Stimulated activated CD8-positive, alpha-beta memory T cell treated with anti-CD3 and anti-CD28 coated beads, Interleukin-15, amount 100 ng/mL, for 4 hours (primary cell): Measurements from ENCODE around the gene IL17C.

Experiments used
- DNase-seq, 2 donors: peaks; one replicate each; pipeline ENCODE4 v3.0.0-alpha.2; 2020; ENCODE audit warnings: low read depth in 2 of 2

The IL17C gene

DNA sequence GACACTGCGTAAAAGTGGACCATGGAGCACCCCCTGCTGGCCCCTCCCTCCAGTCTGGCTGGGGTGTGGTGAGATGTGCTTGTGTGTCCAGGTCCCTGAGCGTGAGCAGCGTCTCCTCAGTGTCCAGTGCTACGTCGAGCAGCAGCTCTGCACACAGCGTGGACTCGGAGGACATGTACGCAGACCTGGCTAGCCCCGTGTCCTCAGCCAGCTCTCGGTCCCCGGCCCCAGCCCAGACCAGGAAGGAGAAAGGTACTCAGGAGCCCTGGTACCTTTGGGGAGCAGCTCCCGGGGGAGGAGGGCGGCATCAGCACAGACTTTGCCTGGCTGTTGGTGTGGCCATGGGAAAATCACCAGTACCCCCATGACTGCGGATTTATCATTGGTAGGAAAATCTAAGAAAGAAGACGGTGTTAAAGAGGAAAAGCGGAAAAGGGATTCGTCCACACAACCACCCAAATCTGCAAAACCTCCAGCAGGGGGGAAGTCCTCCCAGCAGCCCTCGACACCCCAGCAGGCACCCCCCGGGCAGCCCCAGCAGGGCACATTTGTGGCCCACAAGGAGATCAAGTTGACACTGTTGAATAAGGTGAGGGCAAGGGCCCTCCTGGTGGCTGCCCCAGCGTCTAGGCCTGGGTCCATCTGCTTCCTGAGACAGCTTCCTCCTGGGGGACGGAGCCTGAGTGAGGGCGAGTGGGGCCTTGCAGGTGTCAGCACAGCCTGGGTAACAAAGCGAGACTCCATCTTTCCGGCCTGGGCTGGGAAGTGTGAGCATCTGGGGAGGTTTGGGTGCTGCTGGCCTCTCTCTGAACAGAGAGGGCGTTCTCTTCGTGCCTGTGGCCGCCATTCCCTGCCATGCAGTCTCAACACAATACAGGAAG lies 10.6 kb upstream of the IL17C start:
- DNase-seq = no peak

DNA sequence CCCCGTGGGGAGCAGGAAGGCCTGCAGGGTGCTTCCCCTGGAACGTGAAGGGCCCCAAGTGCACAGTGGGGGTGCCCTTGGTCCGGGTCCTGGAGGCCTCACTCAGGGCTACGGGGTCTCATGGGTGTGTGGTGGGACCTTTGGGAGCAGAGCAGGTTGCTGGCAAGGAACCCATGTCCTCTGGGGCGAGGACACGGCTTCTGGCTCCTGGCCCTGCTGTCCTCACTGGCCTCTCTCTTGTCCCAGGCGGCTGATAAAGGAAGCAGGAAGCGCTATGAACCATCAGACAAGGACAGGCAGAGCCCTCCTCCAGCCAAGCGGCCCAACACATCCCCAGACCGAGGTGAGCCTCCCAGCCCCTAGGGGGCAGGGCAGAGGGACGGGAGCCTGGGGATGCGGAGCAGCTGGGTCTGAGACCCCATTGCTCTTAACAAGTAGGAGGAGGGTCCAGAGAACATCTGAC lies 9.8 kb upstream of the IL17C start:
- DNase-seq = no peak

DNA sequence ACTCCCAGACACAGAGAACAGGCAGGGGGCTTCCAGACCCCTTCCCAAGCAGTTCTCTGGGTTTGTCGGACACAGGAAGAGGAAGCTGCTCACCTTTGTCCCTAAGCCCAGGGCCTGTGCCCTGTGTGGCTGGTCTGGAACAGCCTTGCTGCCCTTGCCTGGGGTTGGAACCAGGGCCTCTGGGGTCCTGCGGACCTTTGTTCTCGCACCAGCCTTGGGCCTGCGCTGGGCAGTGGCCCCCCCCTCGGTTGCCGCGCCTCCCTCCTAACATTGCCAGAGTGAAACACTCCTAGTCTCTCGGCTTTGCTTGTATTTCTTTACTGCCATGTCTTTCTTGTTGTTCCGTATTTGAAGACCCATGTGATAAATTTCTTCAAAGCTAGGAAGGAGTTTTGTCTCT lies 8.5 kb upstream of the IL17C start:
- no peak for DNase-seq

DNA sequence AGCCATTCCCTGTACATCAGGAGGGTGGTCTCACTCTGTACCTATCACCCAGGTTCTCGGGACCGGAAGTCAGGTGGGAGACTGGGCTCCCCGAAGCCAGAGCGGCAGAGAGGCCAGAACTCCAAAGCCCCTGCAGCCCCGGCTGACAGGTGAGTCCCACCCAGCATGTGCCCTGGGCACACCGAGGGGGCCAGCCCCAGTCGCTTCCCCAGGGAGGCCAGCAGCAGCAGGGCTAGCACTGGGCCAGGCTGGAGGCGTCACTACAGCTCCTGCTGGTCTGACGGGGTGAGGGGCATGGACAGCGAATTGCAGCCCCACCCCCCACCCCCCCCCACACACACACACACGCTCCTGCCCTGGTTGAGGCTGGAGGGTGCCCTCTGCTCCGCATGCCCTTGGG lies 7.9 kb upstream of the IL17C start:
- DNase-seq = no peak

DNA sequence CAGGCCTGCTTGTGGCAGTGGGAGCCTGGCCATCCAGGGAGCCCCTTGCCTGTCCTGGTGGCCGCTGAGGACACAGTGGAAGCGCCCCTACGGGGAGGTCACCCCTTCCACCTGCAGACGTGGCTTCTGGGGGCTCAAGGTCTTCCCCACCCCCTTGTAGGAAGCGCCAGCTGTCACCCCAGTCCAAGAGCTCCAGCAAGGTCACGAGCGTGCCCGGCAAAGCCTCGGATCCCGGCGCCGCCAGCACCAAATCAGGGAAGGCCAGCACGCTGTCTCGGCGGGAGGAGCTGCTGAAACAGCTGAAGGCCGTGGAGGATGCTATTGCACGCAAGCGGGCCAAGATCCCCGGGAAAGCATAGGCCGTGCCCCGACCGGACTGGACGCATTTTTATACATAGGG lies 7.4 kb upstream of the IL17C start:
- no peak for DNase-seq

DNA sequence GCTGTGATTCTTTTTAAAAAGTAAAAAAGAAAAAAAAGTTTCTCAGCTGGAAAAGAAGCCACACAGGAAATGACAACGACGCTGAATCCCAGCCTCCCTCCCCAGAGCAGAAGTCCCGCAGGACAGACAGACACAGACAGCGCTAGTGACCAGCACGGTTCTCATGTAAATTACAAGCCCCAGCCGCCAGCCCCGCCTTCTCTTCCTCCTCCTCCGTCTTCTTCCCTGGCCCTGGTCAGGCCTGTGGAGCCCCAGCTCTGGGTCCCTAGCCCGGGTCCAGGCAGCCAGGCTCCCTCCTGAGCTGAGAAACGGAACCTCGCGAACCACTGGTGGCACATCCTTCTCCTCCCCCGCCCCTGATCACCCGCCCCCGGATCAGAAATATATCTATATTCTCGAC lies 7.0 kb upstream of the IL17C start:
- no peak for DNase-seq

DNA sequence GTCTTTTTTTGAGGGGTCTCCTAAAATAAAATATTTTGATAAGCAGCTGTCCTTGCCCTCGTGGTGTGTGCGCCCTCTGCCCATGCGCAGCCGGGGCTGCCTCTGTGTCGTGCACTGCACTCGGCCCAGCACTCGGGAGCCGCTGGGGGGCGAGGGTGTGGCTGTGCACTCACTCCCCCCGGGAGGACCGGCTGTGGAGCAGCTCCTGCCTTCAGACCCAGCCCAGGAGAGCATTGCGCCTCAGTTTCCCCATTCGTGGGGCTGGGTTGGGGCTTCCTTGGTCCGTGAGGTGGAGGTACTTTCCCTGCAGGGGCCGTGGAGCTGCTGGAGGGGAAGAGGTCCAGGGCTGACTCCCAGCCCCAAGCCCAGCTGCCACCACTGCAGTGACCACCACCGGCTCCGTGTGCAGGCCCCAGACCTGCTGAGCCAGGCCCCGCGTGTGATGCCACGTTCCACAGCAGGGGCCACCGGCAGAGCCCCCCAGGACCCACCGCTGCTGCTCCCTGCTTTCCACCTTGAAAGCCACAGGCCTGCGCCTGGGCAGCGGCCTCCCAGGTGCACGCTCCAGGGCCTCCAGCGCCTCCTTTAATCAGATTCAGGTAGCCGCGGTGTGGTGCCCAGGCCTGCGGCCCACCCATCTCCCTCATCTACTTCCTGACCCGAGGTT lies 6.3 kb upstream of the IL17C start:
- DNase-seq = no peak

DNA sequence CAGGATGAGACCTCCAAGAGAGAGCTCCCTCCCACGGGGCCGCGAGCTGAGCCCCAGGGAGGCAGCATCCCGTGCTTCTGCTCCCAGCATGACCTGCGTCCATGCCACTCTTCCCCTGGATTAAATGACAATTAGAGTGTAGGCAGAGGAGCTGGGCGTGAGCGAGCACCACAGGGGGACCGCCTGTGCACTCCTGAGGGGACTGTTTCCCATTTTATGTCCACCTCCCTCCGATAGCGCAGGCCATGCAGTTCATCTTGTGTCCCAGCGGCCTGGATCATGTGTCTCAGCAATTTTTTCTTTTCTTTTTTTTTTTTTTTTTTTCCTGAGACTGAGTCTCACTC lies 5.8 kb upstream of the IL17C start:
- no peak for DNase-seq

DNA sequence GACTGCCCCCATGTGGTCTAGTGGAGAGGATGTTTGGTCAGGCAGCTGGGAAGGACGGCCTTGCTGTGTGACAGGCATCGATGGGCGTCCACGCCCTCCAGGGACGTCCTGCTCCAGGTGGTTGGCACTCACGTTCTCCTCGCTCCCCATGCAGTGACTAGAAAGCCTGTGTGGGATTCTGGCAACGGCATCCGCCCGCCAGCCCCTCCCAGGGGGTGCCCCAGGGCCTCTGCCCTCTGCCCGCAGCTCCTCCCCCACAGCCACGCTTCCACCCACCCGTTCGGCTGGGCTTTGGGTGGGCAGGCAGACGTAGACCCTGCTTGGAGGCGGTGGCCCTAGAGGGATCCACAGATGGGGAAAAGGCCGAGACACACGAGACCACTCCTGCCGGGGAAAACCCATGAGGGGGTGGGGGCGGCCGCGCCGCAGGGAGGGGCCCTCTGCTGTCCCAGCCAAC lies 4.7 kb upstream of the IL17C start:
- peak; percentile 51 to 56 for DNase-seq

DNA sequence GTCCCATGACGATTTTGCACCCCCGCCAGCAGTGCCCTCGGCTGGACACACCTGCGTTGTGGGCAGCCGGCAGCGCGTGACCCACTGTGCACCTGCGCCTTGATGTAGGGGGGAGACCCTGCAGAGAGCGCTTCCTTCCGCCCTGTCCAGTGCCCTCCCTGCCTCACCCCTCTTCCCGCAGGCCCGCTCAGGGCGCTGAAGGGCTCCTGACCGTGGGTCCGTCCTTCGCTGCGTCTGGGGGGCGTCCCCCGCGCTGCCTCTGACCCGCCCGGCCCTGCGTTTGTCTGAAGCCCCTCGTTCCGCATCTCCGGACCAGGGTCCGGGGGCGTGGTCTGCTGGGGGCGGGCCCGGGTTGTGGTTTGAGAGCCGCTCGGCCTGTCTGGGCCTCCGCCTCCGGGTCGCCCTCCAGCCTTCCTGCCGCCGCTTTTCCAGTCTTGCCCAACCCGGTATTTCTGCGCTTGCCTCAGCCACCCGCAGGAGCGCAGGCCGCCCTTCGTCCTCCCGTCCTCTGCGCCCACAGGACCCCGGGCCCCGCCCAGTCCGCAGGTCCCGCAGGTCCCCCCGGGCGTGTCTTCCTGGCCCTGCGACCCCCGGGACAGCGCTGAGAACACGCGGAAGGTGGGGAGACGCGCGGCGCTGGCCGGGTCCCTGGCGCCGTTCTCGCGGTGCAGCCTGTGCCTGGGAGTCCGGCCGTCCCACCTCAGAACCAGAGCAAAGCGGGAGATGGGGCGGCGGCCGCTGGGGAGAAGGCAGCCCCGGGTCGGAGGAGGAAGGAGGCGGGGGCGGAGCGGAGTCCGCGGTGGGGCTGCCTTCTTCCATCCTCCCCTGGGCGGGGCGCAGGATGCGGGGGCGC lies 4.0 kb upstream of the IL17C start:
- DNase-seq = peak; percentile 20 to 59

DNA sequence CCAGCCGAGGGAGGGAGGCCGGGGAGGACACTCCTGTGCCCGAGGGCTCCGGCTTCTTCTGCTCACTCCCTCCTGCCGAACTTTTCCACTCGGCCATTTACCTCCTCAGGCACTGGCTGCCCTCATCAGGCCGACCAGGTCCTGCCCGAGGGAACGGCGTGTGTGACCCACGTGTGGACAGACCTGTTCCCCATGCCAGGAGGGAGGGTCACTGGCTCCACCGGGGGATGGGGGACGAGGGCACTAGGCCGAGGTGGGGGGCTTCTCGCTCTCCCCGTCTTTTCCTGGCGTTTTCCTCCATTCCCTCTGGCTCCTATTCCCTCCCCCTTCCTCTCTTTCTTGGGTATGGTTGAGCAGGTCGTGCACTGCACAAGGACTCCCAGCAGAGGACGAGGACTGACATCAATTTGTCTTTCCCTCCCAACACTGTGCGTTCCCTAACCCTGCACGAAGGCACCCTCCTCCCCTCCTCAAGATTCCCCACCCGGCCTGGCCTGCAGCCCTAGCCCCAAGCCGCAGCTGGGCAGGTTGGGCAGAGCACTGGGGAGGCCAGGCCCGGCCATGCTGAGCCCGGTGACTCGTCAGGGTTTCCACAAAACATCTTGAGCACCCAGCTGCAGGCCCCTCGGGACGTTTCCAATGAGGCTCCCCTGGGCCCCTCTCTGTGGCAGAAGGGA lies 3.2 kb upstream of the IL17C start:
- DNase-seq = no peak

DNA sequence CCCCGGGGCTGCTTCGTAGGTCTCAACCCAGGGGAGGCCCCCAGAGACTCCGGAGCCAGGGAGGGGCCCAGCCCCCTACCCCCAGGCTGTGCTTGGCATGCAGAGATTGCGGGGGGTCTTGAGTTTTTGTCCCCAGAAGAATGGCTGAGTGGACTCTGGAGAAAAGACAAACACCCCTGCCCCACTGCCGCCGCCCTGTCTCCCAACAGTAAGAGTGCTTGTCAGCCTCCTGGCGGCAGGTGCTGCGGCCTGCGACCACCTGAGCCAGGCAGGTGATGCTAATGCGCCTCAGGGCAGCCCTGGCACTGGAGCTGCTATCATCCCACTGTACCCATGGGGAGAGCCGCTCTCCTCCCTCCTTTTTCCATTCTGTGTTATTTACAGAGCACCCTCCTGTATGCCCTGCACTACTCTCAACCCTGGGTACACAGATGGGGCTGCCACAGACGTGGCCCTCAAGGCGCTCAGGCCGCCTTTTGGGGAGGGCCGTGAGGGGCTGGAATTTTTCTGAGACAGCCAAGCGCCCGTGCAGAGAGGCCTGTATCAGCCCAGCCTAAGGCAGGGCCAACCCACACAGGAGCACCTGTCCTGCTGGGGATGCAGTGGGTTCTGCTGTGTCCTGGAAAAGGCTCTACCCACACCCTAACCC lies 2.6 kb upstream of the IL17C start:
- DNase-seq = no peak

DNA sequence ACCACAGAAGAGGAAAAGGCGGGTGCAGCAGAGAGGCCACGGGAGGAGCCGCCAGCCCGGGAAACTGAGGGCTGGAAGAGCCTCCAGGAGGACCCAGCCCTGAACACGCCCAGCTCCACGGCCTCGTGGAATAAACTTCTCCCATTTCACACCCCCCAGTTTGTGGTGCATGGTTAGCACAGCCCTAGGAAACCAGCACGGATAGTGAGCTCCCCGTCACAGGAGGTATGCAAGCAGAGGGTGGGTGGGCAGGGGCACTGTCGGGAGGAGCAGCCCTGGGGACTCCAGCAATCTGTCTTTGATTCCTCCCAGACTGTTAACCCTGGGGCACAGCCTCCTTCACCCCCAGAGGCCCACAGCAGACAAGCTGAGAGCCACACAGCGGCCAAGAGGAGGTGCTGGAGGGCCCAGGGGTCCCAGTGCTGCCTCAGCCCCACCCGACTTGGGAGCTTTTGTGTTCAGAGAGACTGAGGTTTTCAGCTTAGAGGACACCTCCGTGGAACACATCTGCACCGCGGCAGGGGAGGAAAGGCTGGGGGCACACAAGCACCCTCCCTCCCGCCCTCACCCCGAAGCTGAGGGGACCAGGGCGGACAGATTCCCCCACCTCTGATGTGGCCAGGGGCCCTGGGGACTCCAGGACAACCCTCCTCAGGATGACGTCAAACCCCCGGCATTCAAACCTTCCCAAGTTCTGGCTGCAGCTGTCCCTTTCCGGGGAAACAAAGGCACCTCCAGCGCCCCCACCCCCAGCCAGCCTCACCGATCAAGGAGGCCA lies 1.7 kb upstream of the IL17C start:
- DNase-seq = no peak

DNA sequence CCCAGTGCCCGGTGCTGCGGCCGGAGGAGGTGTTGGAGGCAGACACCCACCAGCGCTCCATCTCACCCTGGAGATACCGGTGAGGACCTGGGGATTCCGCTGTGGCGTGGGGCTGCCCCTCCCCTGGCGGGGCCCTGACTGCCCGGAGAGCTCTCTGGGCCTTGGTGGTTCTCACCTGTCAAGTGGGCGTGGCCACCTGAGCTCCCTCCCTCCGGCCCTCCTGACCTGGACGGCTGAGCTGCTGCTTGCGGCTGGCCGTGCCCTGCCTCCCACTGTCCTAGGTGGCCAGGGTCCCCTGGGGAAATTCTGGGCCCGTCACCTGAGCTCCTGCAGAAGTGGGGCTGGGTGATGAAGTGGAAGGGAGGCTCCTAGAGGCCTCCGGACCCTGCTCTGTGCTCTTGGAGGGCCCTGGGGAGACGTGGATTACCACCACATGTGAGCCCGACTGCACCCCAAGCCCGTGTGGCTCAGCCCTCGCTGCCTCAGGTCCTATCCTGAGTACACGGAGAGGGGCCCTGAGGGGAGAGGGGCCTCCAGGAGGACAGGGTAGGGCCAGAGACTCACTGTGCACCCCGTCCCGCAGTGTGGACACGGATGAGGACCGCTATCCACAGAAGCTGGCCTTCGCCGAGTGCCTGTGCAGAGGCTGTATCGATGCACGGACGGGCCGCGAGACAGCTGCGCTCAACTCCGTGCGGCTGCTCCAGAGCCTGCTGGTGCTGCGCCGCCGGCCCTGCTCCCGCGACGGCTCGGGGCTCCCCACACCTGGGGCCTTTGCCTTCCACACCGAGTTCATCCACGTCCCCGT lies 1.1 kb downstream of the IL17C start:
- DNase-seq = no peak

DNA sequence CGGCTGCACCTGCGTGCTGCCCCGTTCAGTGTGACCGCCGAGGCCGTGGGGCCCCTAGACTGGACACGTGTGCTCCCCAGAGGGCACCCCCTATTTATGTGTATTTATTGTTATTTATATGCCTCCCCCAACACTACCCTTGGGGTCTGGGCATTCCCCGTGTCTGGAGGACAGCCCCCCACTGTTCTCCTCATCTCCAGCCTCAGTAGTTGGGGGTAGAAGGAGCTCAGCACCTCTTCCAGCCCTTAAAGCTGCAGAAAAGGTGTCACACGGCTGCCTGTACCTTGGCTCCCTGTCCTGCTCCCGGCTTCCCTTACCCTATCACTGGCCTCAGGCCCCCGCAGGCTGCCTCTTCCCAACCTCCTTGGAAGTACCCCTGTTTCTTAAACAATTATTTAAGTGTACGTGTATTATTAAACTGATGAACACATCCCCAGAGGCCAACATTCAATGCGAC lies 1.7 kb downstream of the IL17C start:
- DNase-seq = no peak

DNA sequence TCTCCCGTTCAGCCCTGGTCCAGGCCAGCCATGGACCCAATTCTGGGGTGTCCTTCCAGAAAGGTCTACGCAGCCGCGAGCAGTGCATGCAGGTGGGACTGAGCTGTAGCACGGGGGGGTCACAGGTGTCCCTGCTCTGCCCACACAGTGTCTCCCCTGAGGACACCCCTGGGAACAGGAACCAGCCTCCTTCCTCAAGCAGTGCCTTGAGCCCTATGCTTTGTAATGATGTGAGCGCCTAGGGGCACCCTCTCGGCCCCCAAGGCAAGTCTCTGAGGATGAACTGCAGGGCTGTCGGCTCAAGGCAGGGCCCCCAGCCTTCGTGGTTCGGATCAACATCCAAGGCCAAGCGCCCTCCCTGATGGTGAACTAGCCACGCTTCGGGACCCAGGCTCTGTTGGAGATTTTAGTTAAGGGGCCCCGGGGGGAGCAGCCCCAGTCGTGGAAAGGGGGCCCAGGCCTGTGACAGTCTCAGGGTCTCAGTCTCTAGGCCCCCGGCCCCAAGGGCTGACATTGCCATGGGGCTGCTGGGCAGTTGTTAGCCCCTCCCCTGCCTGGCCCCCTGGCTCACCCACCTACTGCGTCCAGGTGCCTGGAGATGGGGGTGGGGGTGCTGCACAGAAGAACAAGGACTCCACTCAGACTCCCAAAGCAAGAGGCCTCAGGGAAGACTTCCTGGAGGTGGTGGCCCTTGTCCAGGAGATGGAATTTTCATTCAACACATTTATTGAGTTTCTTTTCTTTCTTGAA lies 2.3 kb downstream of the IL17C start:
- DNase-seq = no peak

DNA sequence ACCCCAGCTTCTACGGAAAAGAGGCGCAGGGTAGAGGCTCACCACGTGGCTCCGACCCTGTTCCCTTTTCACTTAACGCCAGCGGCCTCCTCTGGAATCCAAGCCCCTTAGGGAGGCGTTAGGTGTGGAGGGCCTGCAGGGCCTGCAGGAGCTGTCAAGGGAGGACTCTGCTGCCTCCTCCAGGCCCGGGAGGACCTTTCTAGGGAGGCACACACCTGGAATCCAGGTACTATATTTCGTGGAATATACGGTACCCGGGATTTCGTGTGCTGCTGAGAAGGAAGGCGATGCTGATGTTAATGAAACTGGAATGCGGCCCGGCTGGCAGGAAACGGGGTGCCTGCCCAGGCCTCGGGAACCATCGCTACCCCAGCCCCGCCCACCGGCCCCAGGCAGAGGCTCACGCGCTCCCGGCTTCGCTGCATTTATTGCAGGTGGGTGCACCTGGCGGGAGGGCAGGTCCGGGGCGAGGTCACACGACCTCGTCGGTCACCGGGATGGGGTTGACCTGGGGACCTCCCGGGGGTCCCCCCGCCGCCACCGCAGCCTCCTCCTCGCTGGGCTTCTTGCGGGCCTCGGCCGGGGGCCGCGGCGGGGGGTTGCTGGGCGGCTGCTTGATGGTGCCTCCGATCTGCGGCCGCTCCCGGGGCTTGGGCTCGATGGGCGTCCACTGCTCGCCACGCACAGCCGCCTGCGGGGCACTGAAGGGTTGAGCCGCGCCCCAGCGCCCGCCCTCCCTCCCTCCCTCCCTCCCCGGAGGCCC lies 4.7 kb downstream of the IL17C start:
- no peak for DNase-seq

DNA sequence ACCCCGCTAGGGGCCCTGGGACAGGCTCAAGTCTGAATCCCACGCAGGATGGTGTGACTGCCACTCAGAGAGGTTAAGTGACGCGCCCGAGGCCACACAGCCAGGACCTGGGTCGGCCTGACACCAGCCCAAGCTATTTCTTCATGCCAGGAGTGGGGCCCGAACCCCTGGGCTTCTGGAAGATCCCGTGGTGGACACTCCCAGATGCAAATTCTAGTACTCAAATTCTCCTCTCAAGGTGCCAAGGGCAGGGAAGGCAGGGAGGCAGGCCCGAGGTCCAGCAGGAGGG lies 5.2 kb downstream of the IL17C start:
- no peak for DNase-seq
